WTC11 (cell line): ENCODE data around the gene NOP9. TPM values are rescaled to one million over a fixed set of nuclear protein-coding genes. Genes with fewer than 3 reads are reported as not detected.

Experiments used
- ATAC-seq: fragments of 200-7000 bp; cut with Tn5 transposase; 2 replicates; pipeline ENCODE4 v1.10.0; 2021; ENCODE audit warnings: mild to moderate bottlenecking, moderate library complexity
- CTCF ChIA-PET: fragments of 300-600 bp; sonication (Branson Sonifier 250); formaldehyde crosslinking; loops from one replicate; lab custom pipeline; 2021; ENCODE audit warnings: antibody characterized with exemption; lab: Charles Lee
- POLR2A ChIA-PET: fragments of 350-600 bp; sonication (Branson Sonifier 250); formaldehyde crosslinking; loops from one replicate; lab custom pipeline; 2021; ENCODE audit warnings: antibody characterized with exemption; lab: Charles Lee
- DNase-seq: peaks from one replicate; pipeline ENCODE4 v3.0.0; 2021; ENCODE audit warnings: low spot score
- H3K27ac Mint-ChIP-seq: 2 replicates; pipeline ENCODE4 v1.8.0; 2021; ENCODE audit warnings: mixed read lengths
- H3K27me3 Mint-ChIP-seq: 2 replicates; pipeline ENCODE4 v1.8.0; 2021; ENCODE audit warnings: low read depth, mild to moderate bottlenecking, moderate library complexity, mixed read lengths
- H3K36me3 Mint-ChIP-seq: 2 replicates; pipeline ENCODE4 v1.8.0; 2021; ENCODE audit warnings: mixed read lengths
- H3K4me1 Mint-ChIP-seq: 2 replicates; pipeline ENCODE4 v1.8.0; 2022; ENCODE audit warnings: mixed read lengths
- H3K4me3 Mint-ChIP-seq: 2 replicates; pipeline ENCODE4 v1.8.0; 2021; ENCODE audit warnings: mild to moderate bottlenecking, moderate library complexity, mixed read lengths
- H3K9me3 Mint-ChIP-seq: 2 replicates; pipeline ENCODE4 v1.8.0; 2021; ENCODE audit warnings: mixed read lengths
- CTCF ChIP-seq: fragments of 200-600 bp; IDR thresholded peaks from 2 replicates; pipeline ENCODE4 v1.8.0; 2022; ENCODE audit warnings: antibody characterized with exemption
- EMX1 ChIP-seq: fragments of 250-450 bp; sonication (Bioruptor Pico); IDR thresholded peaks from 2 replicates; pipeline ENCODE4 v1.8.0; 2021; ENCODE audit warnings: mild to moderate bottlenecking
- FOXP1 ChIP-seq: sonication (generic); formaldehyde crosslinking; IDR thresholded peaks from 2 replicates; pipeline ENCODE4 v1.8.0; 2022; ENCODE audit warnings: missing genetic modification reagents, mild to moderate bottlenecking, moderate library complexity, borderline replicate concordance
- GABPB1 ChIP-seq: sonication (generic); formaldehyde crosslinking; IDR thresholded peaks from 2 replicates; pipeline ENCODE4 v1.8.1; 2023; ENCODE audit warnings: mild to moderate bottlenecking, missing genetic modification reagents
- JUN ChIP-seq: sonication (generic); formaldehyde crosslinking; IDR thresholded peaks from 2 replicates; pipeline ENCODE4 v1.8.0; 2023; ENCODE audit warnings: mild to moderate bottlenecking, missing genetic modification reagents
- KAT7 ChIP-seq: sonication (generic); formaldehyde crosslinking; IDR thresholded peaks from 2 replicates; pipeline ENCODE4 v1.8.1; 2023; ENCODE audit warnings: missing genetic modification reagents, mild to moderate bottlenecking, borderline replicate concordance
- MXD4 ChIP-seq: fragments of 250-450 bp; sonication (Bioruptor Pico); IDR thresholded peaks from 2 replicates; pipeline ENCODE4 v1.8.0; 2021; ENCODE audit warnings: mild to moderate bottlenecking, moderate library complexity, borderline replicate concordance
- MYBL2 ChIP-seq: sonication (generic); formaldehyde crosslinking; IDR thresholded peaks from 2 replicates; pipeline ENCODE4 v1.8.1; 2023; ENCODE audit warnings: mild to moderate bottlenecking, moderate library complexity, missing genetic modification reagents
- STAT6 ChIP-seq: sonication (generic); formaldehyde crosslinking; conservative IDR thresholded peaks from 2 replicates; pipeline ENCODE4 v1.8.1; 2023; ENCODE audit warnings: mild to moderate bottlenecking, low read depth, missing genetic modification reagents, moderate library complexity
- TEAD4 ChIP-seq: sonication (generic); formaldehyde crosslinking; IDR thresholded peaks from 2 replicates; pipeline ENCODE4 v1.8.0; 2022; ENCODE audit warnings: mild to moderate bottlenecking, missing genetic modification reagents
- ZNF219 ChIP-seq: sonication (generic); formaldehyde crosslinking; IDR thresholded peaks from 2 replicates; pipeline ENCODE4 v1.8.0; 2023; ENCODE audit warnings: missing genetic modification reagents, mild to moderate bottlenecking, borderline replicate concordance
- ZNF281 ChIP-seq: sonication (generic); formaldehyde crosslinking; IDR thresholded peaks from 2 replicates; pipeline ENCODE4 v1.8.0; 2023; ENCODE audit warnings: mild to moderate bottlenecking, missing genetic modification reagents
- ZNF396 ChIP-seq: fragments of 250-450 bp; sonication (Bioruptor Pico); IDR thresholded peaks from 2 replicates; pipeline ENCODE4 v1.8.0; 2021; ENCODE audit warnings: mild to moderate bottlenecking, moderate library complexity, borderline replicate concordance
- ZNF423 ChIP-seq: fragments of 250-450 bp; sonication (Bioruptor Pico); IDR thresholded peaks from 2 replicates; pipeline ENCODE4 v2.1.2; 2022; ENCODE audit warnings: mild to moderate bottlenecking, moderate library complexity
- ZNF532 ChIP-seq: fragments of 250-450 bp; sonication (Bioruptor Pico); IDR thresholded peaks from 2 replicates; pipeline ENCODE4 v1.9.0; 2021; ENCODE audit warnings: mild to moderate bottlenecking, borderline replicate concordance
- total RNA-seq: library from RNA; stranded (reverse); gene quantifications from 3 replicates; pipeline ENCODE4 v1.2.3, GENCODE V29; 2021
- TF ChIP-seq, protein P1 (sequence below): sonication (generic); formaldehyde crosslinking; IDR thresholded peaks from 2 replicates; pipeline ENCODE4 v1.8.1; 2022; ENCODE audit warnings: low read depth, missing genetic modification reagents, borderline replicate concordance
- TF ChIP-seq, protein P2 (sequence below): sonication (generic); formaldehyde crosslinking; IDR thresholded peaks from 2 replicates; pipeline ENCODE4 v1.8.0; 2022; ENCODE audit warnings: mild to moderate bottlenecking, missing genetic modification reagents

The NOP9 gene
- total RNA-seq, 1 experiment from 2014 or later, result 44.4 TPM

DNA sequence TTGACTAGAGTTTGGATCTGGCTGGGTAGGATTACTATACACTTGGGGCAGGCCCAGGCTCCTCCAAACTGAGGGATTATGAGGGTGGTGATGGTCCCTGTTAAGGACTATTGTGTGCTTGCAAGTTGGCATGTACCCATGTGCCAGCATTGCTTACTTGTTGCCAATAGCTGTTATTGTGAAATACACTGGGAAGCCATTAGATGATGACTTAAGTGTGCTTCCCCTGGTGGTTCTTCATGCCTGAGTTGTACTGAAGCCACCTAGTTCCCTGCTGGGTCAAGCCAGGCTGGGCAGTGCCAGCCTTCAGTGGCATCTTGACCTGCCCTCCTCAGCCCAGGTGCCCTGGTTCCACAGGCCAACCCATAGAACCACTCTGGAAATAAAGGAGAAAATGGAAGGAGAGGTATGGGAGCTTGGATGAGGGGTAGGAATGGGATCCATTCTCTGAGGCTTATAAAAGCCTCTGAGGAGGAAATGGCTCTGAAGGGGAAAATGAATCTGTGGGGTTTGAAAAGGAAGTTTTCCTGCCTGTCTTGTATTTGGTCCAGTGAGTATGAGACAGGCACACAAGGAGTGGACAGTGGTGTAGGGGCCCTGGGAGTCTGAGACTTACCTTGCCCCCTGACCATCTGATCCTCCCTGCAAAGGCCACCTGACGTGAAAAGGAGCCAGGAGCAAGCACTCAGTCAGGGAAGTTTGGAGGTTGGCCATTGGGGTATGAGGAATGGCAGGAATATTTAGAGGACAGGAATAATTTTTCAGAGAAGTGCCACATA, 12.4 kb downstream of the NOP9 start:
- DNase-seq, result no peak
- TF ChIP-seq, protein P1, sequence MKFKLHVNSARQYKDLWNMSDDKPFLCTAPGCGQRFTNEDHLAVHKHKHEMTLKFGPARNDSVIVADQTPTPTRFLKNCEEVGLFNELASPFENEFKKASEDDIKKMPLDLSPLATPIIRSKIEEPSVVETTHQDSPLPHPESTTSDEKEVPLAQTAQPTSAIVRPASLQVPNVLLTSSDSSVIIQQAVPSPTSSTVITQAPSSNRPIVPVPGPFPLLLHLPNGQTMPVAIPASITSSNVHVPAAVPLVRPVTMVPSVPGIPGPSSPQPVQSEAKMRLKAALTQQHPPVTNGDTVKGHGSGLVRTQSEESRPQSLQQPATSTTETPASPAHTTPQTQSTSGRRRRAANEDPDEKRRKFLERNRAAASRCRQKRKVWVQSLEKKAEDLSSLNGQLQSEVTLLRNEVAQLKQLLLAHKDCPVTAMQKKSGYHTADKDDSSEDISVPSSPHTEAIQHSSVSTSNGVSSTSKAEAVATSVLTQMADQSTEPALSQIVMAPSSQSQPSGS, result no peak
- TF ChIP-seq KAT7 (no peak), CTCF (no peak), FOXP1 (CRISPR knock-in tag) (no peak), ZNF396 (CRISPR knock-in tag) (no peak), TEAD4 (CRISPR knock-in tag) (no peak), GABPB1 (CRISPR knock-in tag) (no peak), ZNF532 (no peak)
- CTCF ChIA-PET, result interaction anchor here (1.0 to 6.8 kb wide), 9 partner anchors 12 to 197 kb away, joined by 3 to 97 read pairs (median 18); partner anchors contain the start of genes ADCY4, DCAF11, DHRS1 and NOP9
- POLR2A ChIA-PET, result interaction anchor here (0.7 kb wide), 1 partner anchor 36 kb away, joined by 3 read pairs; no protein-coding TSS in a partner anchor
- no peak for ATAC-seq
- Mint-ChIP-seq H3K36me3 (peaks cover 5% of the 10 kb centered on the region), H3K9me3 (no peaks in the 10 kb centered on the region), H3K4me3 (peak overlapping the region; percentile 47; the same call in 1 of the 2 replicates), H3K4me1 (peaks cover 15% of the 10 kb centered on the region), H3K27me3 (peaks cover 51% of the 10 kb centered on the region), H3K27ac (no peak overlapping the region)

- peaks cover 5% of the 10 kb centered on the region for H3K36me3 Mint-ChIP-seq
- H3K4me3 Mint-ChIP-seq, result no peak overlapping the region
- peaks cover 12% of the 10 kb centered on the region for H3K4me1 Mint-ChIP-seq
- ATAC-seq (no peak), DNase-seq (no peak)
- ChIA-PET POLR2A (no interaction called here), CTCF (interaction anchor here (4.2 kb wide), 1 partner anchor 119 kb away, joined by 18 read pairs; no protein-coding TSS in a partner anchor)
- no peaks in the 10 kb centered on the region for H3K9me3 Mint-ChIP-seq
- no peak overlapping the region for H3K27ac Mint-ChIP-seq
- H3K27me3 Mint-ChIP-seq, result peaks cover 60% of the 10 kb centered on the region
- TF ChIP-seq ZNF281 (CRISPR knock-in tag), result no peak
- no peak for TF ChIP-seq STAT6
- TF ChIP-seq JUN, result no peak
- no peak for TF ChIP-seq ZNF423
- TF ChIP-seq EMX1 (CRISPR knock-in tag), result no peak
- no peak for TF ChIP-seq ZNF219 (CRISPR knock-in tag)
- TF ChIP-seq MYBL2 (CRISPR knock-in tag), result no peak
- TF ChIP-seq MXD4 (CRISPR knock-in tag), result no peak
- TF ChIP-seq, protein P2, sequence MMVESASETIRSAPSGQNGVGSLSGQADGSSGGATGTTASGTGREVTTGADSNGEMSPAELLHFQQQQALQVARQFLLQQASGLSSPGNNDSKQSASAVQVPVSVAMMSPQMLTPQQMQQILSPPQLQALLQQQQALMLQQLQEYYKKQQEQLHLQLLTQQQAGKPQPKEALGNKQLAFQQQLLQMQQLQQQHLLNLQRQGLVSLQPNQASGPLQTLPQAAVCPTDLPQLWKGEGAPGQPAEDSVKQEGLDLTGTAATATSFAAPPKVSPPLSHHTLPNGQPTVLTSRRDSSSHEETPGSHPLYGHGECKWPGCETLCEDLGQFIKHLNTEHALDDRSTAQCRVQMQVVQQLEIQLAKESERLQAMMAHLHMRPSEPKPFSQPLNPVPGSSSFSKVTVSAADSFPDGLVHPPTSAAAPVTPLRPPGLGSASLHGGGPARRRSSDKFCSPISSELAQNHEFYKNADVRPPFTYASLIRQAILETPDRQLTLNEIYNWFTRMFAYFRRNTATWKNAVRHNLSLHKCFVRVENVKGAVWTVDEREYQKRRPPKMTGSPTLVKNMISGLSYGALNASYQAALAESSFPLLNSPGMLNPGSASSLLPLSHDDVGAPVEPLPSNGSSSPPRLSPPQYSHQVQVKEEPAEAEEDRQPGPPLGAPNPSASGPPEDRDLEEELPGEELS (CRISPR knock-in tag), result no peak
Measured at GRCh38 chr14:24312736-24313507, 13.3 kb downstream of the NOP9 start.
